PC-9 (cell line): ENCODE data around the gene HSPA12A. TPM values are rescaled to one million over a fixed set of nuclear protein-coding genes. Genes with fewer than 3 reads are reported as not detected.

Experiments used
- BruUV-seq: library from RNA; stranded (reverse); fragments of 400-500 nt; replicated peaks from 2 replicates; lab custom pipeline; 2021; lab: Mats Ljungman, UMichigan
- CTCF ChIA-PET: fragments of 300-600 bp; sonication (Branson Sonifier 250); formaldehyde crosslinking; loops from one replicate; lab custom pipeline; 2022; ENCODE audit warnings: antibody characterized with exemption; lab: Charles Lee
- POLR2A ChIA-PET: fragments of 300-600 bp; sonication (Branson Sonifier 250); formaldehyde crosslinking; loops from one replicate; lab custom pipeline; 2022; ENCODE audit warnings: antibody characterized with exemption; ENCODE audit not compliant: unreplicated experiment; lab: Charles Lee
- DNase-seq, 2 experiments: peaks; one replicate each; pipeline versions ENCODE4 v3.0.0 to v3.0.0-alpha.2; 2015 to 2022; ENCODE audit warnings: mixed read lengths in 1 of 2
- H2AFZ ChIP-seq: fragments of 200-600 bp; sonication (generic); 2 replicates; pipeline ENCODE4 v1.8.1; 2017; ENCODE audit warnings: antibody characterized with exemption
- H3F3A ChIP-seq: fragments of 200-600 bp; sonication (generic); 2 replicates; pipeline ENCODE4 v1.8.1; 2017; ENCODE audit warnings: antibody characterized with exemption, mild to moderate bottlenecking, low read depth; ENCODE audit not compliant: insufficient read depth
- H3K27ac ChIP-seq: fragments of 200-600 bp; sonication (generic); 2 replicates; pipeline ENCODE4 v1.6.1; 2016; ENCODE audit warnings: mixed run types
- H3K27me3 ChIP-seq: fragments of 200-600 bp; sonication (generic); 2 replicates; pipeline ENCODE4 v1.6.1; 2016; ENCODE audit warnings: low read depth, mixed run types; ENCODE audit not compliant: insufficient read depth
- H3K36me3 ChIP-seq: fragments of 200-600 bp; sonication (generic); 2 replicates; pipeline ENCODE4 v1.6.1; 2016; ENCODE audit warnings: low read depth, mixed run types
- H3K4me1 ChIP-seq: fragments of 200-600 bp; sonication (generic); replicated peaks from 2 replicates; pipeline ENCODE4 v1.6.1; 2016; ENCODE audit warnings: mixed run types; ENCODE audit not compliant: insufficient read depth
- H3K4me2 ChIP-seq: fragments of 200-600 bp; sonication (generic); 2 replicates; pipeline ENCODE4 v1.6.1; 2017; ENCODE audit warnings: mixed run types
- H3K4me3 ChIP-seq: fragments of 200-600 bp; sonication (generic); 2 replicates; pipeline ENCODE4 v1.6.1; 2016; ENCODE audit warnings: mixed run types
- H3K79me2 ChIP-seq: fragments of 200-600 bp; sonication (generic); 2 replicates; pipeline ENCODE4 v1.6.1; 2017; ENCODE audit warnings: low read depth, mixed run types
- H3K9me2 ChIP-seq: fragments of 200-600 bp; sonication (generic); 2 replicates; pipeline ENCODE4 v1.8.1; 2017; ENCODE audit warnings: mild to moderate bottlenecking; ENCODE audit not compliant: insufficient read depth
- H3K9me3 ChIP-seq: fragments of 200-600 bp; sonication (generic); 2 replicates; pipeline ENCODE4 v1.8.1; 2016; ENCODE audit warnings: low read depth; ENCODE audit not compliant: insufficient read depth
- H4K20me1 ChIP-seq: fragments of 200-600 bp; sonication (generic); 2 replicates; pipeline ENCODE4 v1.8.1; 2017; ENCODE audit not compliant: insufficient read depth
- CTCF ChIP-seq: fragments of 200-600 bp; sonication (generic); conservative IDR thresholded peaks from 2 replicates; pipeline ENCODE4 v1.6.1; 2017; ENCODE audit warnings: mixed run types, antibody characterized with exemption, mild to moderate bottlenecking, moderate library complexity
- EZH2 ChIP-seq: fragments of 200-600 bp; sonication (generic); IDR thresholded peaks from 2 replicates; pipeline ENCODE4 v1.8.0; 2017; ENCODE audit warnings: antibody characterized with exemption, low read depth
- intact Hi-C: fragments of 100-400 bp; cut with micrococcal nuclease; formaldehyde crosslinking; loops from one replicate; pipeline ENCODE4 v1.10.0; 2022; ENCODE audit not compliant: unreplicated experiment
- total RNA-seq: library from RNA; stranded (reverse); gene quantifications from 2 replicates; pipeline ENCODE4 v1.2.3, GENCODE V29; 2021

The HSPA12A gene
- total RNA-seq, 1 experiment from 2014 or later, result 12.1 TPM

- H3K9me3 ChIP-seq, result no peaks in the 10 kb centered on the region
- intact Hi-C loops, result no loop called here
- CTCF ChIA-PET, result no interaction called here
- BruUV-seq, result no TSS peak
- H3K9me2 ChIP-seq, result no peaks in the 10 kb centered on the region
- H2AFZ ChIP-seq, result no peak overlapping the region
- H3K79me2 ChIP-seq, result no peaks in the 10 kb centered on the region
- TF ChIP-seq CTCF, result no peak
- no peak for TF ChIP-seq EZH2
- H3F3A ChIP-seq, result peaks cover 14% of the 10 kb centered on the region; the same call in 1 of the 2 replicates
- H3K4me2 ChIP-seq, result no peak overlapping the region
- peaks cover 22% of the 10 kb centered on the region for H3K4me1 ChIP-seq
- no peak overlapping the region for H3K27ac ChIP-seq
- H3K4me3 ChIP-seq, result no peak overlapping the region
- POLR2A ChIA-PET, result no interaction called here
- H3K27me3 ChIP-seq, result no peaks in the 10 kb centered on the region
- no peaks in the 10 kb centered on the region for H3K36me3 ChIP-seq
- no peak for DNase-seq
- no peaks in the 10 kb centered on the region for H4K20me1 ChIP-seq
Measured at GRCh38 chr10:116747325-116747724, 5.0 kb upstream of the HSPA12A start.

DNA sequence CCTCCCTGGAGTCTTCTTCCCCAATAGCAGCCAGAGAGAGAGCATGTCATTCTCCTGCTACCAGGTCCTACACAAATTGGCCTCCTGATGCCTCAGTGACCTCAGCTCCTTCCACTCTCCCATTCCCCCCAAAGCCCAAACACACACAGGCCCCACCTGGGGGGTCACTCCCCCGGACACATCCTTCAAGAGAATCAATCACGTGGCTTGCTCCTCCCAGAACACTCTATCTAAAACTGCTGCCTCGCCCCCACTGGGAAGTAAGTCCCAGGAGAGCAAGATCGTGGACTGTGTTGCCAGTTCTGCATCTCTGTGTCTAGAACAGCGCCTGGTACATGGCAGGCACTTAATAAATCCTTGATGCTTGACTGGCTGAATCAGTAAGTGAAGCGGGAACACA, 2.5 kb upstream of the HSPA12A start:
- Histone ChIP-seq H3K36me3 (no peaks in the 10 kb centered on the region), H3K27ac (no peak overlapping the region), H3F3A (peaks cover 14% of the 10 kb centered on the region; the same call in 1 of the 2 replicates), H3K9me2 (no peaks in the 10 kb centered on the region), H4K20me1 (no peaks in the 10 kb centered on the region), H3K9me3 (no peaks in the 10 kb centered on the region), H3K4me3 (no peak overlapping the region), H3K27me3 (no peaks in the 10 kb centered on the region), H2AFZ (no peak overlapping the region), H3K79me2 (no peaks in the 10 kb centered on the region), H3K4me2 (no peak overlapping the region), H3K4me1 (peaks cover 22% of the 10 kb centered on the region)
- intact Hi-C loops, result no loop called here
- no peak for DNase-seq
- no TSS peak for BruUV-seq
- POLR2A ChIA-PET, result no interaction called here
- CTCF ChIA-PET, result no interaction called here
- TF ChIP-seq EZH2 (no peak), CTCF (no peak)

DNA sequence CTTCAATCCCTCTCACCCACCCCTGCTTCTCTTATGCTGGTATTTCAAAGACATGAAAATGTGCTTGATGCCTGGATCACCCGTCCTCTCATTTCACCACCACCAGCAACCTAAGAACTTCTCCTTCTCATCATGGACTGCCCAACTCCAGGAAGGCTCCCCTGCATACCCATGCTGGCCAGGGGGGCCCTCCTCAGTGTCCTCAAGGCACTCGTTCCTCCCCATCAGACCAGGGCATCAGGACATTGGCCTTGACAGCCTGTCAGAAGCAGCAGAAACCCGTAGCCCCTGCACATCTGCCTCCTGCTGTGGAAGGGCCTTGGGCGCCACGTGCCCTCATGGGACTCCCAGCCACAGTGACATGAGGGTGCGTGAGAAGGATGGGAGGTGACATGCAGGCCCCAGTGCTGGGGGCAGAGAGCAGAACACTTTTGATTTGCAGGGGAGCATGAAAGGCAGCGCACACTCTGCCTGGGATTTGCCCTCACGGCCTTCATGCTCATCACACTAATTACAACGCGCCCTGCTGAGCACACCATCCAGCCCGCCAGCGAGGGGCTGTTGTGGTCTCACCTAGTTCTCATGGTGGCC, 1.9 kb upstream of the HSPA12A start:
- no peaks in the 10 kb centered on the region for H3K27me3 ChIP-seq
- no peak for TF ChIP-seq EZH2
- TF ChIP-seq CTCF, result no peak
- H3K9me2 ChIP-seq, result no peaks in the 10 kb centered on the region
- peaks cover 22% of the 10 kb centered on the region for H3K4me1 ChIP-seq
- no peak overlapping the region for H2AFZ ChIP-seq
- BruUV-seq, result no TSS peak
- intact Hi-C loops, result no loop called here
- H3K4me2 ChIP-seq, result no peak overlapping the region
- H3K4me3 ChIP-seq, result no peak overlapping the region
- ChIA-PET POLR2A (no interaction called here), CTCF (no interaction called here)
- H3F3A ChIP-seq, result peaks cover 14% of the 10 kb centered on the region; the same call in 1 of the 2 replicates
- H3K79me2 ChIP-seq, result no peaks in the 10 kb centered on the region
- no peaks in the 10 kb centered on the region for H4K20me1 ChIP-seq
- DNase-seq, result no peak
- no peaks in the 10 kb centered on the region for H3K9me3 ChIP-seq
- H3K36me3 ChIP-seq, result no peaks in the 10 kb centered on the region
- H3K27ac ChIP-seq, result no peak overlapping the region
